NB4 (cell line): ENCODE results near the gene MT1M.
"Not testable (repeated sequence)": the region's sequence is repeated elsewhere in the genome, so short reads cannot be mapped to it uniquely, and the experiment has no call there.

ENCODE experiments used
- DNase-seq: peaks from one replicate; pipeline ENCODE4 v3.0.0; 2010; ENCODE audit warnings: low read depth
- H3K4me3 ChIP-seq: one replicate; pipeline ENCODE4 v1.5.1; 2011; ENCODE audit warnings: mild to moderate bottlenecking, low read depth, low read length, moderate library complexity
- MYC ChIP-seq: IDR thresholded peaks from 2 replicates; pipeline ENCODE4 v1.6.1; 2011; ENCODE audit warnings: low read depth, low read length
- POLR2A ChIP-seq: IDR thresholded peaks from 2 replicates; pipeline ENCODE4 v1.6.1; 2011; ENCODE audit warnings: mild to moderate bottlenecking; ENCODE audit not compliant: insufficient read length; ENCODE audit errors: extremely low read depth
- TF ChIP-seq, protein P1 (sequence below): IDR thresholded peaks from one replicate; pipeline ENCODE4 v1.5.1; 2012; ENCODE audit warnings: low read depth, low read length
- TF ChIP-seq, protein P2 (sequence below): IDR thresholded peaks from 2 replicates; pipeline ENCODE4 v1.6.1; 2011; ENCODE audit warnings: low read depth, low read length

Gene MT1M

DNA sequence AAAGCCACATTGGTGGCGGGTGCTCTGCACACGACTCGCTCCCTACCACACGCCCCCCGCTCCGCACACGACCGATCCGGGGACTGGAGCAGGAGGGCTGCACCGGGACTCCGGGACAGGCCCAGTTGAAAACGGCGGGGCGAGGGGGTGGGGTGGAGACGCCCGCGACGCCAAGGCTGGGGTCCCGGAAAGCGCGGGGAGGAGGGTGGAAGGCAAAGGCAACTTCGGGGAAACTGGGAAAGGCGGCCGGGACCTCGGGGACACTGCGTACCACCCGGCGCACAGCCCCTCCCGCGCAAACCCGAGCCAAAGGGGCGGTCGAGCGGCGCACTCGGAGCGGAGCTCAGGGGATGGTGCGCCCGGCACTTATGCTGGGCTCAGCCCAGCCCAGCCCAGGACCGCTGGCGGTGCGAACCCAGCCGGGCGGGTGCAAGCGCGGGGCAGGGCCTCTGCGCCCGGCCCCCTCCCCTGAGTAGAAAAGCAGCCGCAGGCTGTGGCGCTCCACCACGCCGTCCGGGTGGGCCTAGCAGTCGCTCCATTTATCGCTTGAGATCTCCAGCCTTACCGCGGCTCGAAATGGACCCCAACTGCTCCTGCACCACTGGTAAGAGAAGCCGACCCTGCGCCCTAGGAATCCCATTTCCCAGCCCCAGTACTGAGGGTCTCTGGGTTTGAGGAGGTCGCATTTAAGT lies at the start of gene MT1M:
TSS of gene MT1M (plus strand) at position 504 of the 692 bp plus-strand sequence. CDS start at position 577, 73 bp downstream.
- TF ChIP-seq, protein P1, sequence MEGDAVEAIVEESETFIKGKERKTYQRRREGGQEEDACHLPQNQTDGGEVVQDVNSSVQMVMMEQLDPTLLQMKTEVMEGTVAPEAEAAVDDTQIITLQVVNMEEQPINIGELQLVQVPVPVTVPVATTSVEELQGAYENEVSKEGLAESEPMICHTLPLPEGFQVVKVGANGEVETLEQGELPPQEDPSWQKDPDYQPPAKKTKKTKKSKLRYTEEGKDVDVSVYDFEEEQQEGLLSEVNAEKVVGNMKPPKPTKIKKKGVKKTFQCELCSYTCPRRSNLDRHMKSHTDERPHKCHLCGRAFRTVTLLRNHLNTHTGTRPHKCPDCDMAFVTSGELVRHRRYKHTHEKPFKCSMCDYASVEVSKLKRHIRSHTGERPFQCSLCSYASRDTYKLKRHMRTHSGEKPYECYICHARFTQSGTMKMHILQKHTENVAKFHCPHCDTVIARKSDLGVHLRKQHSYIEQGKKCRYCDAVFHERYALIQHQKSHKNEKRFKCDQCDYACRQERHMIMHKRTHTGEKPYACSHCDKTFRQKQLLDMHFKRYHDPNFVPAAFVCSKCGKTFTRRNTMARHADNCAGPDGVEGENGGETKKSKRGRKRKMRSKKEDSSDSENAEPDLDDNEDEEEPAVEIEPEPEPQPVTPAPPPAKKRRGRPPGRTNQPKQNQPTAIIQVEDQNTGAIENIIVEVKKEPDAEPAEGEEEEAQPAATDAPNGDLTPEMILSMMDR = no peak
- TF ChIP-seq MYC = no peak
- TF ChIP-seq, protein P2, sequence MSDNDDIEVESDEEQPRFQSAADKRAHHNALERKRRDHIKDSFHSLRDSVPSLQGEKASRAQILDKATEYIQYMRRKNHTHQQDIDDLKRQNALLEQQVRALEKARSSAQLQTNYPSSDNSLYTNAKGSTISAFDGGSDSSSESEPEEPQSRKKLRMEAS = no peak
- H3K4me3 ChIP-seq = no peak within 1 kb of the TSS
- no peak for DNase-seq

DNA sequence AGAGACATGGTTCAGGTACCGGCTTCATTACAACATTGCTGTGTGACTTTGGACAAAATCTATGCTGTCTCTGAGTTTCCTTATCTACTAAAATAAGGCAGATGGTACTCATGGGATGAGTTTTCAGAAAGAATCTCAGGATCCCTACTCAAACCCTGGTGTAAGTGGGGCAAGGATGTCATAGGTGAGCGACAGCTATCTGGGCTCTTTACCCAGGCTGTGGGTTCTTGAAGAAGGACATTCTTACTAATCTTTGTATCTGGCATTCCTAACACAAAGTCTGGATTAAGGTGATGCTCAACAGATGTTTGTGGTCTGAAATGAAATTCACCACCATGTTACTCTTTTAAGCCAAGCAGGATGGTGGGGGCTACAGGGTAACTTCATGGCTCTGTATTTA lies 49.5 kb upstream of the MT1M start:
- DNase-seq, H3K4me3 ChIP-seq: not testable (repeated sequence)

DNA sequence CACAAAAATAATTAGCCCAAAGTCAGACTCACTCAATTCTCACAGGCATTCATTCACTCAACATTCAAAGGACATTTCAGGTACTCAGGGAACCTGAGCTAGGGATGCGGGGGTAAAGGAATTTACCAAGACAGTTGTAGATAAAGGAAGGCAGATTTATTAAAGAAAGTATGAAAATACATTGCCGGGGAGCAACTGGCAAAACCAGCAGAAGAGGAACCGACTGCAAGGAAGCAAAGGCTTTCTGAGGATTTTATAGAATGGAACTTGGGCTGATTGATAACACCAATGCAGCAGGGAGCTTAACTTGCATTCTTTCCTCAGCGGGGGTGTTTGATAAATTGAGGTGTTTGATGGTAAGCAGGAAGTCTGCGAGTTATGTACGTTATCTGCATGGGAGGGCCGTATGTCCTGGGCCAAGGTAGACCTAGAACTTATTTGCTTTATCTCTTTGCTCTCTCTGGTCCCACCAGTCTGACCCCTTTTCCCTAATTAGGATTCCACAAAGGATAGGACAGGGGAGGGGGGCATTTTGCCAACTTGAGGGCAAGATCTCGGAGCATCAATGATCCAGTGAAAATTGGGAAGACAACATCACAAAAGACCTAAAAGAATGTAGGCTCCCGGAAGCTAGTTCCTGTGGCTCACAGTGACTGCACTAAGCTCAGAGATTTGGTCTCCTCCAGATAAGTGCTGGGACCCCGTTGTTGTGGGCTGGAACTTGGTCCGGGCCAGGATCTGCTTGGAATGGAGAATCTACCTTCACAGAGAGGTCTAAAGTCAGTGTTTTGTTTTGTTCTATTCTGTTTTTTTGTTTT lies 48.9 kb upstream of the MT1M start:
- no peak overlapping the region for H3K4me3 ChIP-seq
- DNase-seq = no peak

DNA sequence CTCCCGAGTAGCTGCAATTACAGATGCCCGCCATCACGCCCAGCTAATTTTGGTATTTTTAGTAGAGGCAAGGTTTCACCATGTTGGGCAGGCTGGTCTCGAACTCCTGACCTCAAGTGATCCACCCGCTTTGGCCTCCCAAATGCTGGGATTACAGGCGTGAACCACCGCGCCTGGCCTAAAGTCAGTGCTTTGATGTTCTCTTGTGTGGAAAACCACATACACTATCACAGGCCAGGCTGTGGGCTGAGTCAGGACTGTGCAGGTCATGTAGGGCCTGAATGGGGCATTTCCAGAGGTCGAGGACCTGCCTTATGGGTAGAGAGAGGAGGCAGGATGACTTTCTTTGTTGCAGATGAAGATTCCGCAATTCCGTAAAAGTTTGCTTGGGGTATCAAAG lies 48.2 kb upstream of the MT1M start:
- H3K4me3 ChIP-seq = no peak overlapping the region
- TF ChIP-seq MYC = no peak
- DNase-seq = no peak

More for the DNA sequence above, 48.9 kb upstream of the MT1M start:
- TF ChIP-seq POLR2A = no peak
- TF ChIP-seq, protein P2 = no peak
- TF ChIP-seq, protein P1 = no peak
- TF ChIP-seq MYC = no peak

DNA sequence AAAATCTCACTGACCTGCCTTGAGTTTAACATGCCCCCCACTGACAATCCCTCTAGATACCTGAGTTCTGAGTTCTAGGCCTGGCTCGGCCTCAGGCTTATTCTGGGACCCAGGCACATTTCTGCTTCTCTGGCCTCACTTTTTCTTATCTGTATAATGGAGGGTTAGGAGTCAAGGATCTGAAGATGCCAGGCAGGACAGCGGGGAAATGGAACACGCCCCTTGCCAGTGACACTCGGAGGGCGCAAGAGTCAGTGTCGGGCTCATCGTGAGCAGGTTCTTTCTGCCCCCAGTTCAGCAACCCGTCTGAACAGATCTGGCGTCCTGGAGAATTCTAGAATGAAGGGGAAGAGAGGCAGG lies 43.7 kb upstream of the MT1M start:
- TF ChIP-seq, protein P1 = no peak
- TF ChIP-seq, protein P2 = no peak
- no peak for TF ChIP-seq MYC
- no peak for TF ChIP-seq POLR2A
- H3K4me3 ChIP-seq = no peak overlapping the region
- no peak for DNase-seq

DNA sequence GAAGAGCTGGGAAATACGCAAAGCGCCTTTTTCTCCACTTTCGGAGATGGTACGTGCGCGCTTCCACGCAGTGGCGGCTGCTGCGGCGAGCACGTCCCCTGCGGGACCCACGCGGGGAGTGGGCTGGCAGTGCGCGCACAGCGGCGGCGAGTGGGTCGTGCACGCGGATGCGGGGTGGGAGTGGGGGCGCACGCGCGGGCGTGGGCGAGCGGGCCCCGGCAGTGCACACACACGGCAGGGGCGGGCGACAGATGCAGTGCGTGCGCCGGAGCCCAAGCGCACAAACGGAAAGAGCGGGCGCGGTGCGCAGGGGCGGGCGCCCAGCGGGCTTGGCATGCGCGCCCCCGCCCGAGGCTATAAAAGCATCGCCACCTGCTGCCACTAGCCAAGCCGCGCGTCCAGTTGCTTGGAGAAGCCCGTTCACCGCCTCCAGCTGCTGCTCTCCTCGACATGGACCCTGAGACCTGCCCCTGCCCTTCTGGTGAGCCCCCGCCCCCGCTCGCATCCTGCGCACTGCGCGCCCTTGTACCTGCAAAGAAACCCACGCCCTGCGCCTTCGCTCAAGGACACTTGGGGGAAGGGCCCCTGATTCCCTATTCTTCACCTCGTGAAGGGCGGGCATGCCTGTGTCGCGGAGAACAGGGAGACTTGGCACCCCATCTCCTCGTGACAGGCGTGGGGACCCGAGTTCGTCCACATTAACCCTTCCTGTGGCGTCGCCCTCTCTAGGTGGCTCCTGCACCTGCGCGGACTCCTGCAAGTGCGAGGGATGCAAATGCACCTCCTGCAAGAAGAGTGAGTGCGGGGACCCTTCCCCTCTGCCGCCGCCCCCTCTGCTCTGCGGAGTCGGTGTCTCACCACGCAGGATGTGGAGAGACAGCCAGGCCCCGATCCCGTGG lies 43.1 kb upstream of the MT1M start, which contains the start of gene MT3:
TSS of gene MT3 (plus strand) at position 388 of the 899 bp plus-strand sequence. CDS start at position 451, 63 bp downstream.
- no peak within 1 kb of the TSS for H3K4me3 ChIP-seq
- DNase-seq = no peak

More for the DNA sequence above, 43.1 kb upstream of the MT1M start, which contains the start of gene MT3:
- TF ChIP-seq, protein P1 = no peak
- TF ChIP-seq MYC (no peak), POLR2A (no peak)
- TF ChIP-seq, protein P2 = no peak
